HG03103 (cell line): ENCODE data around the gene CMPK2.

Experiments
- ATAC-seq: cut with Tn5 transposase; IDR thresholded peaks from one replicate; pipeline ENCODE4 v1.9.1; 2021; ENCODE audit warnings: low read depth; ENCODE audit not compliant: unreplicated experiment

CMPK2 gene

DNA sequence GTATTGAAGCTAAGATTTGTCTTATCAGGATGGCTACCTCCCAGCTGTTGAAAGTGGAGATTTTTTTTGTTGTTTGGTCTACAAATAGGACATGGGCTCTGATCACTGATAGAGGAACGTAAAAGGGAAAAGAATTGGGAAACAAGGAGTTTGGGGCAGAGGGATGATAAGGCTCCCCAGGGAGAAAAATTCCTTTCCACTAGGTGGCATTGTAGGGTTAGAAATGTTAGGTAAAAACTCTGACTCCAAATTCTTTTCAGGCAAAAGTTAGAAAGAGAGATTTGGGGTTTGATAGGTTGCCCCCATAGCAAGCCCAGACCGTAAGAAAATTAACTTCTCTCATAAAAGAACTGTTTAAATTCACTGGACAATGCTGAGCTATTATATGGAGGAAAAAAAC lies 19.8 kb downstream of the CMPK2 start:
- ATAC-seq, result no peak

DNA sequence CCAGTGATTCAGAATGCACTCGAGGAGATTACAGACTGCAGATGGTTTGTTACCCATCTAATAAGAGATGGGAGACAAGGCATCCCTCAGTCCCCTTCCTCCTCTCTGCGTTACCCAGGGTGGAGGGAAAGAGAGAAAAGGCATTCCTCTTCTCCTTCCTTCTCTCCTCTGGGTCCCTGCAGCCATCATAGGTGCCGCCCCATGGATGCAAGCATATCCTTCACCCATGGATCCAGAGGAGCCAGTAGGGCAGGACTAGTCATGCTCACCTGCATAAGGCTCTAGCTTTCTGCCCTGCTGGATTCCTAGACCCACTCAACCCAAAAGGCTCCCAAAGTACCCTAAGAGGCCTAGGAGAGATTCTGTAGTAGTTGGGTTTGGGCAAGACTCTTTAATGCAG lies 20.4 kb downstream of the CMPK2 start:
- ATAC-seq, result no peak

- ATAC-seq, result no peak
These were observed 24.0 kb downstream of the CMPK2 start for GRCh38 chr2:6841537-6842287.

GRCh38 chr2:6838673-6839319 lies 26.9 kb downstream of the CMPK2 start:
- ATAC-seq, result no peak

DNA sequence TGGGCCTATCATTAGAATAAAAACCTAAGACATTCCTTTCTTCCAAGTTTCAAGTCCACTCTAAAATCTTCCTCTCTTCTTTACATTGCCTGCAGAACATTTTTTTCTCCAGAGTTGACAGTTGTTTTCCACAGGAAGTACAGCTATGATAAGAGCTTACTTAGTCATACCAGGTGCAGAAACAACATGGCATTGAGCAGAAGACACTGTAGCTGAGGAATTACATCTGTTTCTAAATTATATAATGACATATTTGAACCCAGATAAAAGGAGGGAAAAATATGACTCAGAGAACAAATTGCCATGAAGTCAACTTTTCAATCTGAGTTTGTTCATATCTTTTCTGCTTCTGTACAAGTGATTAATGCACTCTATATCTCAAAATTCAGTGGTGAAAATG lies 30.2 kb downstream of the CMPK2 start:
- ATAC-seq, result no peak

GRCh38 chr2:6834163-6834562 lies 31.5 kb downstream of the CMPK2 start:
- no peak for ATAC-seq

DNA sequence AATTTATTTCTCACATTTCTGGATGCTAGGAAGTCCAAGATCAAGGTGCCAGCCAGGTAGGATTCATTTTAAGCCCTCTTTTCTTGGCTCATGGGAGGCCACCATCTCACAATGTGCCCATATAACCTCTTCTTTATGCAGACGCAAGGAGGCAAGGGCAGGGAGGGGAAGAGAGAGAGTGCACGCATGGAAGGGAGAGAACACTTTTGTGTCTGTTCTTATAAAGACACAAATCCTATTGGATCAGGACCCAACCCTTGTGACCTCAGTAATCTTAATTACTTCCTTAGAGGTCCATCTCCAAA lies 32.5 kb downstream of the CMPK2 start:
- no peak for ATAC-seq

DNA sequence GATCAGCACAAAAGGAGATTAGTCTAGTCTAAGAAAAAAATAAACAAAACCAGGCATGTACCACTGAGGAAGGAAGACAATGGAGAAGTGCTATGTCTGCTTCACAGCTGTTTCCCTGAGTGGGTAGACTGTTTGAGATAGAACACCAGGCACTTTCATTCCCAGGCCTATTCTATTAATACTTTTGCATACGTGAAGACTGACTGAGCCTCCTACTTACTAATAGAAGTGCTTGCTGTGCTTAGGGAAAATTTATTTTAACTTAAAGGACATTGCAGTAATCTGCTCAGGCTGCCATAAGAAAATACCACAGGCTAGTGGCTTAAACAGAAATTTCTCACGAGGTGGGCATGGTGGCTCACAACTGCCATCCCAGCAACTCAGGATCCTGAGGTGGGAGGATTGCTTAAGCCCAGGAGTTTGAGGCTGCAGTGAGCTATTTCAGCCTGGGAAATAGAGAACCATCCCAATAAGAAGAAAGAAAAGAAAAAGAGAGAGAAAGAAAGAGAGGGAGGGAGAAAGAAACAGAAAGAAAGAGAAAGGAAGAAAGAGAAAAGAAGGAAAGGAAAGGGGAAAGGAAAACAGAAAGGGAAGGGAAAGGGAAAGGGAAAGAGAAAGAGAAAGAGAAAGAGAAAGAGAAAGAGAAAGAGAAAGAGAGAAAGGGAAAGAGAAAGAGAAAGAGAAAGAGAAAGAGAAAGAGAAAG lies 33.0 kb downstream of the CMPK2 start:
- no peak for ATAC-seq

- ATAC-seq, result no peak
These were observed 34.5 kb downstream of the CMPK2 start for GRCh38 chr2:6831229-6831628.

- ATAC-seq, result no peak
These were observed 37.5 kb downstream of the CMPK2 start for GRCh38 chr2:6828299-6828584.

GRCh38 chr2:6827566-6828298 lies 38.0 kb downstream of the CMPK2 start:
- ATAC-seq, result no peak

- ATAC-seq, result peak; percentile 88
These were observed 39.4 kb downstream of the CMPK2 start for GRCh38 chr2:6826081-6826913.

DNA sequence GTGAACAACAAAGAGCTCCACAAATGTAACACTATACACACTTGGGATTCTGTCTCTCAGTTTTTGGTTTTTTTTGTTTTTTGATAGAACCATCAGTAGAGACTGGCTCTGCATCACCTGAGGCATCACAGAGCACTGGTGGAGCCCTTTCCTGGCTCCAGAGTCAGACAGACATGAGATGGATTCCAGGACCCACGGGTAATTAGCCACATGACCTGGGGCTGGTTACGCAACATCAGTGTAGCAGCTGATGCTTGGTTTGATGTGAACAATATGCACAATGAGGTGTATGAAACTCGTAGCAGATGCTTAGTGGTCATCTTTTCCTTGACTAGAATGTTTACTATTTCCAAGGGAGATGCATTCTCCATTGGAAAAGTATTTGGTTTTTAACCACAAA lies 40.7 kb downstream of the CMPK2 start:
- no peak for ATAC-seq

DNA sequence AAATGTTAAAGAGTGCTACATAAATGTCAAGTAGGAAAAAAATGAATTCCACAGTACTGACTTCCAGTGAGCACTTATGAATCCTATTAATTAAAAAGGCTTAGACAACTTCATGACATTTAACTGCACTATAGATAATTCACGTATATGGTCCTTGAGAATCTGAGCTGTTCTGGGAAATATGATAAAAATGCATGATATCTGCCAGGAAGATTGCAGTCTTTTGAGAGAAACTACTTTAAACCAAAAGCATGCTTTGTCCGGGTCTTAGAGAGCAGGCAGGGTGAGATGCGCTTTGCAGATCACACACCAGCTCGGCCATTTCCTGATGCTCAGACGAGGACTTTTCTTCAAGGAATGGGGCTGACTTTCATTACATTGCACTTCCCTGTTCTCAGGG lies 42.6 kb downstream of the CMPK2 start:
- no peak for ATAC-seq

- no peak for ATAC-seq
These were observed 43.3 kb downstream of the CMPK2 start for GRCh38 chr2:6822406-6822805.

DNA sequence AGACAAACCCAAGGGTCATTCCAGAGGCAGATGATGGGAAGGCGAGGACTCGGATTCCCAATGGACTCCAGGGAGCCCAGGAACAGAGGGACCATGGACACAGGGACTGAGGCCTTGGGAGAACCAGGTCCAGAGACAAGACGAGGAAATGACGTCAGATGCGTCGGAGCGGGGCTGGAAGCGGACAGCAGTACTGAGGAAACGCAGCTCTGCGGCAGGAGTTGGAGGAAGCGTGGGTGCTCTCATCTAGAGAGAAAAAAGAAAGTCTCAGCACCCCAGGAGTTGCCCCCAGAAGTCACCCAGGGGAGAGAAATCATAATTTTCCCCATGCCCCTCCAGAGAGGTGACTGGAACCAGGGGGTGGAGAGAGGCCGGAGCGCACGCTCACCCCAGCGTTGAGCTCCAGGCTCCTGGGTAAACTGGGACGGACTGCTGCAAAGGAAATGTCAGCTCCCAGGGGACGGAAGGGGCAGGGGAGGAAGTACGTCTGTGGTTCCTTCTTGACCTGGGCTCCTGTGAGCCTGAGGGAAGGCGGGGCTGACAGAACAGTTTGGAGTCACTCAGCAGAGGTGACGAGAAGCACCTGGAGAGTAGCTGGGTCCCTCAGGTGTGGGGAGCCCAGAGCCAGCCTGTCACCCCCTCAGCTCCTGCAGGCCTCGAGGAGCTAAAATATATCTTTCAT lies 44.7 kb downstream of the CMPK2 start:
- no peak for ATAC-seq

- no peak for ATAC-seq
These were observed 45.5 kb downstream of the CMPK2 start for GRCh38 chr2:6820236-6820635.

DNA sequence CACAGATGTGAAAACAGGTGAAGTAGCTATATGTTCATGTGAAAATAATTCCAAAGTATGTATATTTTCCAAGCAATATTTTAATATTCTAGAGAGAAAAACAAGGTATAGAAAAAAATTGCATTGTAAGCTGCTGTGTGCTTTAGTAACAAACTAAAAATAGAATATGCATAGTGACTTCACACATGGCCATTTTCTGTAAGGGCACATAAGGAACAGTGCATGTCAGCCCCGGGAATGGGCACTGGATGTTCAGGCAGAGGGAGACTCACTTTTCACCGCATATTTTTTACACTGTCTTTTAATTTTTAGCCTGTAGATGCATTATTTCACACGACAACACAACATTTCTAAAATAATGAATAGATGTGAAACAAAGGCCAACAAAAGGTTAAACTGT lies 46.0 kb downstream of the CMPK2 start:
- no peak for ATAC-seq

DNA sequence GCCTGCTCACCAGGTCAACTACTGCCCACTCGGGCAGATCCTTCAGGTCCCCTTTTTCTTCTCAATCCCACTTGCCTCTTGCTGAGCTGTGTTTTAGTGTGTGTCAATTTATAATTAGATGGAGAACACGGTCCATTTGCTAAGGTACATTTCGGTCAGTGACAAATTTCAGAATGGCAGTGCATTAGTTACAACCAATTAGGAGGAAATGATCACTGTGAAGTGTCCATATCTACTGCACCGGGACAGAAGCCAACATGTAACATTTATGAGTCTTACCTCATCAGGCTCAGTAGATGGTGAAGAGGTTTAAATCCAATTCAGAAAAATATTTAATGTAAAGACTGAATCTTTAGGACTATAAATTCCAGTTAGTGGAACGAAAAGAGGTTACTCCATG lies 47.7 kb downstream of the CMPK2 start:
- no peak for ATAC-seq

GRCh38 chr2:6814869-6815268 lies 50.8 kb downstream of the CMPK2 start:
- no peak for ATAC-seq
